ENCODE measurements around the gene C11orf54. TPM values are rescaled to one million over a fixed set of nuclear protein-coding genes. Genes with fewer than 3 reads are reported as not detected.

The C11orf54 gene
- total RNA-seq, 1 donor from 2014 or later: 30.1 TPM

- POLR2A ChIA-PET: interaction anchor here (0.8 kb wide), 1 partner anchor 37 kb away, joined by 3 read pairs; the partner anchor contains the start of gene MED17
- intact Hi-C loops (cut with micrococcal nuclease): no loop called here
- ATAC-seq (ENCODE audit: low read depth): no peak
Observed at GRCh38 chr11:93747122-93747521, 5.7 kb downstream of the C11orf54 start.

GRCh38 chr11:93751001-93751400, 9.5 kb downstream of the C11orf54 start:
- CTCF ChIA-PET: no interaction called here
- Mint-ChIP-seq H3K36me3 (ENCODE audit: low read depth) (peaks cover 22% of the 10 kb centered on the region), H3K4me1 (no peaks in the 10 kb centered on the region), H3K27me3 (no peaks in the 10 kb centered on the region), H3K27ac (no peak overlapping the region), H3K4me3 (no peak overlapping the region), H3K9me3 (no peaks in the 10 kb centered on the region)
- DNase-seq (no peak), ATAC-seq (ENCODE audit: low read depth) (no peak)
- intact Hi-C loops (cut with micrococcal nuclease): no loop called here
- POLR2A ChIA-PET: interaction anchor here (1.3 to 1.6 kb wide), 2 partner anchors 9 to 33 kb away, joined by 5 read pairs; partner anchors contain the start of genes C11orf54, MED17 and TAF1D
- no peak for TF ChIP-seq CTCF (IDR thresholded peaks at IDR 0.05)

More at GRCh38 chr11:93747122-93747521, 5.7 kb downstream of the C11orf54 start:
- Mint-ChIP-seq H3K4me3 (no peak overlapping the region), H3K9me3 (no peaks in the 10 kb centered on the region), H3K27ac (no peak overlapping the region), H3K27me3 (no peaks in the 10 kb centered on the region), H3K4me1 (peaks cover 15% of the 10 kb centered on the region), H3K36me3 (ENCODE audit: low read depth) (peaks cover 14% of the 10 kb centered on the region)
- CTCF ChIA-PET: no interaction called here
- no peak for DNase-seq
- no peak for TF ChIP-seq CTCF (IDR thresholded peaks at IDR 0.05)

GRCh38 chr11:93753241-93753640, 11.8 kb downstream of the C11orf54 start:
- ATAC-seq (ENCODE audit: low read depth) (no peak), DNase-seq (no peak)
- no peaks in the 10 kb centered on the region for H3K4me1 Mint-ChIP-seq
- TF ChIP-seq CTCF (IDR thresholded peaks at IDR 0.05): no peak
- H3K9me3 Mint-ChIP-seq: no peaks in the 10 kb centered on the region
- H3K4me3 Mint-ChIP-seq: no peak overlapping the region
- POLR2A ChIA-PET: no interaction called here
- intact Hi-C loops (cut with micrococcal nuclease): no loop called here
- H3K27ac Mint-ChIP-seq: no peak overlapping the region
- CTCF ChIA-PET: no interaction called here
- H3K36me3 Mint-ChIP-seq (ENCODE audit: low read depth): peaks cover 36% of the 10 kb centered on the region
- no peaks in the 10 kb centered on the region for H3K27me3 Mint-ChIP-seq

GRCh38 chr11:93756748-93757147, 15.3 kb downstream of the C11orf54 start:
- Mint-ChIP-seq H3K9me3 (no peaks in the 10 kb centered on the region), H3K27me3 (no peaks in the 10 kb centered on the region), H3K4me3 (no peak overlapping the region), H3K36me3 (ENCODE audit: low read depth) (peaks cover 60% of the 10 kb centered on the region), H3K4me1 (no peaks in the 10 kb centered on the region), H3K27ac (no peak overlapping the region)
- CTCF ChIA-PET: interaction anchor here (0.7 kb wide), 1 partner anchor 118 kb away, joined by 4 read pairs; no protein-coding TSS in a partner anchor
- POLR2A ChIA-PET: interaction anchor here (1.1 kb wide), 1 partner anchor 12 kb away, joined by 9 read pairs; no protein-coding TSS in a partner anchor
- intact Hi-C loops (cut with micrococcal nuclease): no loop called here
- ATAC-seq (ENCODE audit: low read depth): no peak
- no peak for TF ChIP-seq CTCF (IDR thresholded peaks at IDR 0.05)
- DNase-seq: no peak

GRCh38 chr11:93757301-93757700, 15.8 kb downstream of the C11orf54 start:
- Mint-ChIP-seq H3K4me1 (no peaks in the 10 kb centered on the region), H3K27ac (no peak overlapping the region), H3K36me3 (ENCODE audit: low read depth) (peaks cover 57% of the 10 kb centered on the region), H3K27me3 (no peaks in the 10 kb centered on the region), H3K9me3 (no peaks in the 10 kb centered on the region), H3K4me3 (no peak overlapping the region)
- ChIA-PET POLR2A (no interaction called here), CTCF (no interaction called here)
- DNase-seq (no peak), ATAC-seq (ENCODE audit: low read depth) (no peak)
- intact Hi-C loops (cut with micrococcal nuclease): no loop called here
- TF ChIP-seq CTCF (IDR thresholded peaks at IDR 0.05): no peak
